Renal cortical epithelial cell (primary cell): Measurements from ENCODE around the gene STX18. TPM values are rescaled to one million over a fixed set of nuclear protein-coding genes. Genes with fewer than 3 reads are reported as not detected.
A peak's percentile ranks its signal among the peaks of the same experiment; 100 is the strongest.
"Not testable (repeated sequence)": the region's sequence is repeated elsewhere in the genome, so short reads cannot be mapped to it uniquely, and the experiment has no call there.

Experiments
- DNase-seq: peaks from one replicate; pipeline ENCODE4 v3.0.0-alpha.2; 2011; ENCODE audit warnings: low read depth
- total RNA-seq: library from RNA; depleted of rRNA; stranded (reverse); fragments of >200 nt; gene quantifications from 2 replicates; pipeline ENCODE4 v1.2.3, GENCODE V29; 2014

The STX18 gene
- total RNA-seq, 1 donor from 2014 or later = 31.9 TPM

DNA sequence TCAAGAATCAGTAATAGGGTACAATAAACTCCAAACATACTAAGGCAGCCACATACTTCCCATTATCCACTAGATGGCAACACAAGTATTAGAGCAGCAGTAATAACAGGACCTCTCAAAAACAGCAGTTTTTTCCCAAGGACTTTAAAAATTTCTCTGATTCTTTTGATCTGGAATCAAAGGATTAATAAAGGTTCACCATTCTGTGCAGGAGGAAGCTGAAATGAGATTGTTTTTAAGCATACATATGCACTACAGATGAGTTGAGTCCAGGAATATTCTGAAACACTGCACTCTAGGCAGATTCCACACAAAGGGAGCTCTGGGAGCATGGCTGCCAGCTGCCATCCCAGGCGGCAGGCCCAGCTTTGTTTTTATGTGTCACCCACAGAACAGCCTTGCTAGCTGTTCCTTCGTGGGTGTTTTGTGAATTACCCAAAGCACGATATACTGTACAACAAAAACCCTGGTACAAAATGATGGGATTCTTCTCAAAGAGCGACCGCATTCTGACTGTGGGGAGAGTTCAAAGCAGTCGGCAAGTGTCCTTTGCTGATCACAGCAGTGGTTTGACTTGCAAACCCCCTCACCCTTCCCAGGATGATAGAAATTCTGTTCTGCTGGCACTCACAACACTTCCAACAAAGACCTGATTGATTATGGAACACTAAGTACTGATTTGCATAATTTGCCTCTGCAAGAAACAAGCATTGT, 61.0 kb downstream of the STX18 start:
- DNase-seq = peak; percentile 31

DNA sequence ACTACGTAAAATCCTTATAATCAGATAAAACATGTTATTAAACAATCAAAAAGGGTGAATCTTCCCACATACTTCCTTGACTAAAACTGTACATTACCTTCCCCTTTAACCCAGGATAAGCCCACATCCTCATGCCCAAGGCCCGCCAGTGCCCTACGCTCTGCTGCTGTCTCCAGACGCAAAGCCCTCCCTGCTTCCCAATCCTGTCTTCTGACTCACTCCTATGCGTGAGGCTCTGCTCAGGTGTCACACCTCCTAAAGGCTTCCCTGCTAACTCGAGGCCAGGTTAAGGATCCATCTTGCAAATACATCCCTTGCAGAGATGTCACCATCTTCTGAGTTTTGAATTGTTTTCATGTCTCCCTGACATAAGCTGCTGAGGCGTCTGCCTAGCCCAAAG, 61.6 kb downstream of the STX18 start:
- DNase-seq = peak; percentile 37

DNA sequence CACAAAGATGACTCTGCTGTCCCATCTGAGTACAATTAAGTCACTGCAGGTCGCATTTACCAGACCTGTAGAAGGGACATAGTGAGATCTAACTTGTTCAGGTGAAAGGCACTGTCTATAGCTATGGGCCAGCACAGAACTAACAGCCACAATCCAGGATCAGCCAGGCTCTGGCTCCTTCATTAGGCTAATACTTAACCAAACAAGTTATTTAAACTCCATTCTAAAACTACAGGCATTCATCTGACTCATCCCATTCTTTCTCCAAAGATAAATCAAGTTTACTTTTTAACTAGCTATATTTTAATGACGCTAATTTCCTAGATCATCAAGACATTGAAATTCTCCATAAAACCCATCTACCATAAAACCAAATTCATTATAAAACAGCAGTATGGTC, 62.5 kb downstream of the STX18 start:
- peak; percentile 77 for DNase-seq

DNA sequence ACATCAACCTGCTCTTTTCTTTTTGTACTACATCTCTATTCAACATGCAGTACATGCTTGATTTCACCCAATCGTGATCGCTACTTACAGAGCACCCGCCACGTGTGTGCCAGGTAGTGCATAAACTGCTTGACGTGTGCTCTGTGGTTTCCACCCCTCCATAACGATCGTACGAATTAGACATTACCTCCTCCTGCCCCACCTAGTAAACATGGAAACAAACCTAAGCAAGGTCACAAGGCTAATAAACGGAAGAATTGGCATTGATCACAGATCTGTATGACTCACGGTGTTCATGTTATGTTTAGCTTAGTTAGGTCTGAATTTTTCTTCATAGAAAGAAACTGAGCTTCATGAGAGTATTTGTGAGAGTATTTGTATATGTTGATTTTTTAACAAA, 64.1 kb downstream of the STX18 start:
- DNase-seq = peak; percentile 67

DNA sequence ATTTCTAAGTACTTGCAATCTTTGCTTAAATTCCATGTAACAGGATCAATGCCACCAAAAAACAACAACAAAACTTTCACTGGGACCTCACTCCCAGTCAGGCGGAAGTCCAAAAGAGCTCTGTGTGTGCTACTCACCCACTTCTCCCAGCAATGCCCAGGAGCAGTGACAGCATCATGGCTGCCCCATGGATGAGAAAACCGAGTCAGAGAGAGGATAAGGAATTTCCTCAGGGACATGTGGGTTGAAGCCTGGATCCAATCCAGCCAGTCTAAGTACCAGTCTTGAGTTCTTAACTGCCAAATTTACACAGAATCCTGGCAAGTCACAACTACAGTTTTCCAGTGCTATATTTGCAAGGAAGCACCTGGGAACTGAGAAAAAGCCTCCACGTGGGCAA, 64.5 kb downstream of the STX18 start:
- DNase-seq = peak; percentile 34

DNA sequence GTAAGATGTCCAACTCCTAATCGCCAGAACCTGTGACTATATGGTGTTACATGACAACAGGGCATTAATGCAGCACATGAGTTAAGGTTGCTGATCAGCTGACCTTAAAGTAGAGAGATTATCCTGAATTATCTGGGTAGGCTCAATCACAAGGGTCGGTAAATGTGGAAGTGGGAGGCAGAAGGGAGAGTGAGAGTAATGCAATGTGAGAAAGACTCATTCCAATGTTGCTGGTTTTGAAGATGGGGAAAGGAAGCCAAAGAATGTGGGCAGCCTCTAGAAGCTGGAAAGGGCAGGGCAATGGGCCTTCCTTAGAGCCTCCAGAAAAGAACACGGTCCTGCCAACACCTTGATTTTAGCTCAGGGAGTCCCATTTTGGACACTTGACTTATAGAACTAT, 67.4 kb downstream of the STX18 start:
- DNase-seq = no peak

DNA sequence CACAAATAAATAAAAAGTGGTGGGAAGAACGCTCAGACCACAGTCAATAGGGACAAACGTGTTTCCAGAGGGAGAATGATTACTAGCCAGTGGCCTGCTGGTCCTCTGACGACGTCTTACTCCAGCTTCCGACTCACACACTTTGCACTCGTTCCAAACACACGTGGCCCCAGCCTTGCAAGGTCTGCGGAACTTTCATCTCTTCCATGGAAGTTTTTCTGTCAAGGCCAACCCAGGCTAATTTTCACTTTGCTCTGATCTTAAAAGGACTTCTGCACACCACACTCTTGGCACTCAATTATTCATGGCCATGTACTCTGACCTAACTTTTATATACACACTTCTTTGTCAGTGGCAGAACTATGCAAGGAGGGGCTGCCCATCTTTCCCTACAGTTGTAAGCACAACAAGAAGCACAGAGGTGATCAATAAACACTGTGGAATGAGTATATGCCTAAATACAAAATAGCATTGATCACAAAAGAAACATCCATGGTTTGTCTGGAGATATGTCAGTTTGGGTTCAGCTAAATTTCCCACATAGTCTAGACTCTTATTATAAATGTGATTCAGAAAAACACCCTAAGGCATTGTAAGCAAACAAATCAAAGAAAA, 69.4 kb downstream of the STX18 start:
- DNase-seq = no peak

DNA sequence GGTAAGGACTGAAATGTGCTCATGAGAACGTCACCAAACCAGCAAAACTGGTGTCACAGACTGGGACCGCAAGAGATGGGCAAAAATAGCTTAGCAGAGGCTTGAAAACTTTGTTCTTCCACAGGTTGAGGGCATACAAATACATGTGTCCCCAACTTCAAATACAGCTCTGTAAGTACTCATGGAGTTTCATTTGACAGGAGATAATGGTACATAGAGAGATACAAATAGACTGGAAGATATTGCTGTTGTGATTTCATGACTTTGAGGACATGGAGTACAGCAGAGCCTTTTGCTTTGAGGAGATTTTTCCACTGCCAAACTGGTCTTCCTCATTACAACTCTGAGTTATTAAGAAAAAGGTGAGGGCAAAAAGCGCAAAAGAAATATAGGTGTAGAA, 70.7 kb downstream of the STX18 start:
- DNase-seq = no peak

DNA sequence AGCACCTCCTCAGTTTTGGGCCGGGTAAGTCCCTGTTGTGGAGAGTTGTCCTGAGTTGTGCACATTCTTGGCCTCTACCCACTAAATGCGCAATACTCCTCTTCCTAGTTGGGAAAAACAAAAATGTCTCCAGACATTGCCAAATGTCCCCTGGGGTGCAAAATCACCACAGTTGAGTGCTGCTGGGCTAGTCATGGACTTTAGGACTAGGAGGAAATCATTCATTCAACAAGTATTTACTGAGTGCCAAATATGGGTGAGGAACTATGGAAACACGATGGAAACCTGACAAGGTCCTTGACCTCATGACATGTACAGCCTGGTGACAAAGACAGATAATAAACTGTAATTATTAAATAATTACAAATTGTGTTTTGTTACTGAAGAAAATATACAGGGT, 71.6 kb downstream of the STX18 start:
- no peak for DNase-seq

DNA sequence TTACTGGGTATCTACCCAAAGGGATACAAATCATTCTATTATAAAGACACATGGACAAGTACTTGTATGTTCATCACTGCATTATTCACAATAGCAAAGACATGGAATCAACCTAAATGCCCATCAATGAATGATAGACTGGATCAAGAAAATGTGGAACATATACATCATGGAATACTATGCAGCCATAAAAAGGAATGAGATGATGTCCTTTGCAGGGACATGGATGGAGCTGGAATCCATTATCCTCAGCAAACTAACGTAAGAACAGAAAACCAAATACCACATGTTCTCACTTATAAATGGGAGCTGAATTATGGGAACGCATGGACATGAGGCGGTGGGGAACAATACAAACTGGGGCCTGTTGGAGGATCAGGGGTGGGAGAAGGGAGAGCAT, 76.6 kb downstream of the STX18 start:
- DNase-seq = not testable (repeated sequence)

DNA sequence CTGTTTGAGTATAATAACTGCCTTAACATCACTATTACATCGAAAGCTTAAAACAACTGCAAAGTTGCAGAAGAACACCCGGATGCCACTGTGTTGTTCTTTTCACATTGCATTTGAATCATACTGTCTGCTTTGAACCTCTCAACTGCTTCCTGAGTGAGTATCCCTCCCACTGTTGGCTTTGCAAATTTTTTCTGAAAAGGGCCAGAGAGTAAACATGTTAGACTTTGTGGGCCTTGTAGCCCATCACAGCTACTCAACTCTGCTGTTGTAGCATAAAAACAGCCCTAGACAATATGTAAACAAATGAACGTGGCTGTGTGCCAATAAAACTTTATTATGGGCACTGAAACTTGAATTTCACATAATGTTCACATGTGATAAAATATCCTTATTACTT, 78.9 kb downstream of the STX18 start:
- DNase-seq = peak; percentile 25

DNA sequence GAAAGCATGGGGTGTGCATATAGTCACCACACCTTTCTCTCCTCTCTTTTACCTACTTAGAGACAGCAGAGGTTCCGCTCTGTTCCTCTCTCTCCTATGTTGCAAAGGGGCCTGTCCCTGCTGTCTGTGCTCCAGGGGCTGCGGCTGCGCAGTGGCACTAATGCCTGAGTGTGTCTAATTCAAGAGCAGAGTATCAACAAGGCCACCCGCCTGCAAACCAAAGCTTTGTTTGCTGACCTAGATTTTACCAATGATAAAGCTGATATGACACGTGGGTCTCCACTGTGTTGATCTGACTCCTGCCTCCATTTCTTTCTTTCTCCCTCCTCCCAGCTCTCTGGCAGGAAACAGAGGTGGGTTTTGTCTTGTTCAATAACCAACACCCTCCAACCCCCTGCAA, 80.0 kb downstream of the STX18 start:
- DNase-seq = no peak

DNA sequence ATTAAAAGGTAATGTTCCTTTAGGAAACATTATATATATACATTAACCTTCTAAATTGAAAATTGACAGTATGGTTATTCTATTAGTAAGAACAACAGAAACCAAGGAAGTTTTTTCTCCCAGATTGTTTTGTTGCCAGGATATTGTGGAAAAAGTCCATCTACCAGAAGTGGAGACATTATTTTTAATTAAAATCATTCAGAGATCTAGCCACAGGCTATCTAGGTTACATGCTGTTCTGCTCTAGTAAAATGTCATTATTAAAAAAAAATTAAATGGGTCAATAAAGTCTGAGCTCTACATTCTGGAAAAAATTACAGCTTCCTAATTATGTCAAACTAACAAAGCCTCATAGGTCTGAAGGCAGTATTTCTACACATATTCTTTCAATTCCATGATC, 80.7 kb downstream of the STX18 start:
- DNase-seq = no peak

DNA sequence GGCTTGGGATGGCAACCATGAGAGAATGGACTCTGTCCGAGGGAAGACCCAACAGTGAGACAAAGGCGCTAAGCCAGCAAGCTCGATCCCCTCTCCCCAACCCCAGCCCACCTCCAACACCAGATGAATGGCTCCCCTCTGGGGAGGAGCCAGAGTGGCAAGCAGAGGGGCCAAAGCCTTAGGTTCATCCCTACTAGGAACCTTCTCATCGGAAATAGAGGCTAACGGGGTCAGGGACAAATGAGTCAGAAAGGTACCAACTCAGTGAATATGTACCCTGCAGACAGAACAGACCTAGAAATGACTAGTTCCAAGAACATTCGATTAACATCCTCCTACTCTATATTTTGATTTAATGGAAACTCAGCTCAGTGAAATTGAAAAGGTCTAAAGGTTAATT, 81.1 kb downstream of the STX18 start:
- no peak for DNase-seq

DNA sequence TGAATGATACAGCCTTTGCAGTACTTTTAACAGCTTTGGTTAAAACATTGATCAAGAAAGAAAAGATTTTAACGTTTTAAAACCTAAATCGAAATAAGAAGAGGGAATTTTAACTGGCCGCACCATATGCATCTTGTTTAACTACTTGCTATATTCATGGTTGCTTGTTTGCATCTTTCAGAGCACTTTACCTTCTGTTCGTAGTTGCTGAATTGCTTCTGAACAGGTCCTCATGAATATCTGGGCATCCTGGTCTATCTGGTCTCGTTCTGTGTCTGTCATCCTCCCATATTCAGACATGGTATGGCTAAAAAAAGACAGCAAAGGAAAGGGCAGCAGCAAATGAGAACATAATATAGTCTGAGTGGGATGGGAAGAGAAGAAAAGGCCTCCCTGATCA, 82.7 kb downstream of the STX18 start:
- DNase-seq = no peak

DNA sequence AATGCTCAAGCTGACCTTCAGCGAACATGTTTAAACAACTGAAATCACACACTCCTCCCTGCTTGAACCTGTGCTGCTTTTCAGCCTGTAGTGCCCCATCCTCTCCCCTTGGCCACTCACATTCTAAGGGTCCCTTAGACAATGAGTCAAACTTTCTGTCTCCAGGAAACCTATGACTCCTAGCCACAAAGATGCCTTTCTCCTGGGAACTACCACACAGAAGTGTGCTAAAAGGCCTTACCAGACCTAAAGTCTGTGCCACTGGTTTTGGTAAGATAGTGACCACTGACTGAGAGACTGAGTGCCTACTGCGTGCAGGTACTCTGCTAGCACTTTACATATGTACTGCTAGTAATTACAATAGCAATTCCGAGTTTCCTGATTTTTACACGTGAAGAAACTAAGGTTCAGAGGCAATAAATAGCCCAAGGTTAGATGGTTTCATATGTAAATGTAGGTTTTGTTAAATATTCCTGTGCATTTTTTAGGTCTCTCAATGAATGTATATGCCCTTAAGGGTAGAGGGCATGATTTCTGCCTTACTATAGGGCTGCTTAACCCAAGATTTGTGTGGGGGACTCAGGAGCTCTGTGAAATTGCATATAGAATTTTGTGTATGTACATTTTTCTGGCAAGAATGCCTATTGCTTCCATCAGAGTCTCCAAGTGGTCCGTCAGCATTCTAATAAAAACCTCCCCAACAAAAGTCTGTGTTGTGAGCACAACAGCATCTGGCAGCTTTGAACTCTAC, 83.9 kb downstream of the STX18 start:
- peak; percentile 78 for DNase-seq

DNA sequence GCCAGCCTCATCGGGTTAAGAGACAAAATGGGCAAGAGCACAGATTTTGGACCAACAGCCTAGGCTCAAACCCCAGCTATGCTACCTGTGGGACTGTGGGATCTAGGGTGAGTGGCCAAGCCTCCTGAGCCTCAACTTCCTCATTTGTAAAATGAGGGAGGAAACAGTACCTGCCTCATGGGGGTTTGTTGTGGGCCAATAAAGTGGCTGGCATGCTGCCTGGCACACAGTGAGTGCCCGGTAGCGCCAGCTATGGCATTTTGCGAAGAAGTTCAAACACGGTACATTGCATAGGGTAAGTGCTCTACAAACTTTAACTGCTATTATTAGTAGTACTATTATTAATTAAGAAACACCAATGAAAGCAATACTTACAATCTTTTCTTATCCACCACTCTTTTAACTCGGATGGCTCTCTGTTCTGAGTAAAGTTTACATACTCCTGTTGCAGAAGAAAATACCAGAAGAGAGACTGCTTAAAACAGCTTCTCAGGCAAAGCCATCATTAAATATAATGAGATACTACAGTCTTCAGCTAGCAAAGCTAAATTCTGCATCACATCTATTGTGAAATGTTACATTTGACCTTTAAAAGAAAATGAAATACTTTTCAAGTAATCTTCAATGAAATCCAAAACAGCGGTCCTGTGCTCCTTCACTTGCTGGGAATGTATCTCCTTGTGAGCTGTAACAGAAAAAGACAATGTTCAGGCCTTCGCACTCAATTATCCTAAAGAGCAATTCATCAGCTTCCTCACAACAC, 84.9 kb downstream of the STX18 start:
- no peak for DNase-seq

DNA sequence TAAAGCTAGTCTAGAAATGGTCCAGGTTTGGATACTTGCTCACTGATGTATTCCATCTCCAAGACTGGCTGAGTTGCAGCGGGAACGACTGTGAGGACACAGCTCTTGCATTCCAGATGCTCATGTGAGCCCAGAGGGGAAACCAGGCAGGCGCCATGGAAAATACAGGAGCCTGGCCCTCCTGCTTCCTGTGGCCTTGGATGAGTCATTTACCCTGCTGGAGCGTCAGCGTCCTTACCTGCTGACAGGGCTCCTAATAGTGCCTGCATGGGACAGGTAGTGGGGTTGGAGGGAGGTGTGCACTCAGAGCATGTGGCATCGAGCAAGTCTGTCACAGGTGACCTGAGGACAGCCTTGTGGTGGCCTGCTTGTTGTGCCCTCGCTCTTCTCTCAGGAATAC, 85.5 kb downstream of the STX18 start:
- peak; percentile 52 for DNase-seq

DNA sequence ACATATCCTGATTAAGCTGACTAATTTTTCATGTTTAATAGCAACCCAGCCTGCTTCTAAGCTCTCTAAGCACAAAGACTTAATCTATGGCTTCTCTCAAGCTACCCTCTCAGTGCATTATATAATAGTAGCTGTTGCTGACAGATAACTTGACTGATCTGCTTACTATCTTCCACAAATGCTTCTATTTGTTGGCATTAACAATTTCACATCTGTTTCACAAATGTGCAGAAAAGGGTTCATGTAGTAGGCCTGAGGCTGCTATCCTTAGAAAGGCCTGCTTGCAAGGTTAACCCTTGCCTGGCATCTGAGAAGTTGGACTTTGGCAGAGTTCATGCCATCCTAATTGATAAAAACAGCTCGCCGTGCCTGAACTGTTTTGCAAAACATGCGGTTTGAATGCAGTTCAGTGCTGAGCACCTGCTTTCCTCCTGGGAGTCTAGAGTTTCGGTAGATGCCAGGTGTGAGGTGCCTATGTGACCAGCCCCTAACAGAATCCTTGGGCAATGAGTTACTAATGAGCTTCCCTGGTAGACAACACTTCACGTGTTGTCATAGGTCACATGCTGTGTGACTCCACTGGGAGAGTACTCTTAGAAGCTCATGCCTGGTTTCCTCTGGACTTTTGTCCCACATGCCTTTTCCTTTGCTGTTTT, 86.5 kb downstream of the STX18 start:
- peak; percentile 45 for DNase-seq

DNA sequence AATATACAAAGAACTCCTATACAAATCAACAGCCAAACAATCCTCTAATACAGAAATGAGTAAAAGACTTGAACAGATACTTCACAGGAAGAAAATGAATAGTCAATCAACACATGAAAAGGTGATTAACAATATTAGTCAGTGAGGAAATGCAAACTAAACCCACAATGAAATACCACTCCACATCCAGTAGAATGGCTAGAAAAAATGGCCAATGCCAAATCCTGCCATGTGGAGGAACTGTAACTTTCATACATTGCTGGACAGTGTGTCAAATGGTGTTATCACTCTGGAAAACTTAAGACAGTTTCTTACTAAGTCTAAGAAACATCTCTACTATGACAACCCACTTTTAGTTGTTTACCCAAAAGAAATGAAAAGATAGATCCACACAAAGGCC, 95.4 kb downstream of the STX18 start:
- no peak for DNase-seq

DNA sequence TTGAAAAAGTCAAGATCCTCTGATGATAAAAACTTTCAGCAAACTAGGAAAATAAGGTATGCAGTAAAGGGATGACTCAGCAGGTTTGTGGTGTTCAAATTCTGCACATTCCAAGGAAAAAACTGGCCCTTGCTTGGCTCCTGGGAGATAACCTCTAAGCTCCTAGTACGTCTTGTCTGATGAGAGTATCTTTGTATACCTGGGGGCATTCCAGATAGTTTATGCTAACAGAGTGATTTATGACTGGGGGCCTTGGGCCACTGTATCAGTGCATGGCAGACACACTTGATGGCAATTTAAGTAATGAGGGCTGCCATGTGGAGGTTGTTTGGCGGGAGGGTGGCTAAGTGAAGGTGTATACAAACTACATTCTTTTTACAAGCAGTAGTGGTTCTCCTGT, 98.0 kb downstream of the STX18 start:
- DNase-seq = peak; percentile 77
